Keratinocyte (primary cell): ENCODE measurements around the gene CBARP.

Experiments used
- EZH2 ChIP-seq: IDR thresholded peaks from one replicate; pipeline ENCODE4 v1.6.1; 2012; ENCODE audit warnings: inconsistent platforms, mild to moderate bottlenecking, low read length, moderate library complexity
- TF ChIP-seq, protein P1 (sequence below), 3 experiments: IDR thresholded peaks in 1 of 3; conservative IDR thresholded peaks in 1 of 3; optimal IDR thresholded peaks in 1 of 3; 2 replicates in 2 of 3; 3 replicates in 1 of 3; pipeline versions ENCODE3 to v1.5.1; 2011; ENCODE audit warnings: low read length in 3 of 3, mild to moderate bottlenecking in 3 of 3, moderate library complexity in 2 of 3, control low read depth in 1 of 3, inconsistent platforms in 1 of 3; ENCODE audit not compliant: insufficient read depth in 2 of 3; ENCODE audit errors: extremely low read depth in 1 of 3

DNA sequence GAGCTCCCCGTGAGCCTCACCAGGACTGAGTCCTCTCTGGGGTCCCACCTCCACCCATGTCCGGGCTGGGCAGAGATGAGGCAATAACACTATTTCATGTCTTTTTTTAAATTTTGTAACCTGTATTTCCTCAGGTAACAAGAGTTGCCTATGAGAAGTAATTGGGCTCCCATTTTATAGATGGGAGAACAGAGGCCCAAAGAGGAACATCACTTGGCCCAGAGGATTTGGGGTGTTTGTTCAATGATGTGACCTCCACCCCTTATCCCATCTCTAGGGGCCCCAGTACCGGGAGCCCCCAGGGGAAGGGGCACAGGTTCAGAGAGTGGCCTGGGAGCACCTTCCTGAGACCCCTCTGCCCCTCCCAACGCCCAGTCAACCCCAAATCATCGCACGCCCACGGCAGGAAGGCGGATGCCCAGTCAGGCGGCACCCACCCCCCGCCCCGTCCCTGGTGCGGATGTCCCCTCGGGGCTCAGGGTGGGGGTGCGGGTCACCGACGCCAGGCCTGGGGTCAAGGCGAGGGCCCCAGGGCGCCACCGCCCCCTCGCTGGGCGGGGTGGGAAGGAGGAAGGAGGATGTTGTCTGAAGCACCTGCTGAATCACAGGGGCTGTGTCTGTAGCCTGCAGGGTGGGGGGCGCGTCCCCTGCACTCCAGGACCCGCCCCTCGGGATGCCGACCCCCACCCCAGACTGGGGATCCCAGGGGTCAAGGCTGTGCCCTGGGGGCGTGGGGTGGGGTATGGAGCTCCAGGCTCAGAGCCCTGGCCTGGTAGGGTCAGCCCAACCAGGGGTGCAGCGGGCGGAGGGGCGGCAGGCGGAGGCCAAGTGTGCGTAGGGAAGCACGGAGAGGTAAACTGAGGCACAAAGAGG is 22.3 kb upstream of the CBARP start:
- TF ChIP-seq, protein P1, sequence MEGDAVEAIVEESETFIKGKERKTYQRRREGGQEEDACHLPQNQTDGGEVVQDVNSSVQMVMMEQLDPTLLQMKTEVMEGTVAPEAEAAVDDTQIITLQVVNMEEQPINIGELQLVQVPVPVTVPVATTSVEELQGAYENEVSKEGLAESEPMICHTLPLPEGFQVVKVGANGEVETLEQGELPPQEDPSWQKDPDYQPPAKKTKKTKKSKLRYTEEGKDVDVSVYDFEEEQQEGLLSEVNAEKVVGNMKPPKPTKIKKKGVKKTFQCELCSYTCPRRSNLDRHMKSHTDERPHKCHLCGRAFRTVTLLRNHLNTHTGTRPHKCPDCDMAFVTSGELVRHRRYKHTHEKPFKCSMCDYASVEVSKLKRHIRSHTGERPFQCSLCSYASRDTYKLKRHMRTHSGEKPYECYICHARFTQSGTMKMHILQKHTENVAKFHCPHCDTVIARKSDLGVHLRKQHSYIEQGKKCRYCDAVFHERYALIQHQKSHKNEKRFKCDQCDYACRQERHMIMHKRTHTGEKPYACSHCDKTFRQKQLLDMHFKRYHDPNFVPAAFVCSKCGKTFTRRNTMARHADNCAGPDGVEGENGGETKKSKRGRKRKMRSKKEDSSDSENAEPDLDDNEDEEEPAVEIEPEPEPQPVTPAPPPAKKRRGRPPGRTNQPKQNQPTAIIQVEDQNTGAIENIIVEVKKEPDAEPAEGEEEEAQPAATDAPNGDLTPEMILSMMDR (optimal IDR thresholded peaks at IDR 0.05 in 1 of 3, IDR thresholded peaks at IDR 0.05 in 1 of 3, conservative IDR thresholded peaks at IDR 0.05 in 1 of 3; ENCODE audit: extremely low read depth in 1 of 3, insufficient read depth in 2 of 3, low read length in 3 of 3), result no peak
- TF ChIP-seq EZH2, result no peak
